ENCODE measurements around the gene TMEM87A. TPM values are rescaled to one million over a fixed set of nuclear protein-coding genes. Genes with fewer than 3 reads are reported as not detected.
"Not testable (repeated sequence)": the region's sequence is repeated elsewhere in the genome, so short reads cannot be mapped to it uniquely, and the experiment has no call there.

The TMEM87A gene
- total RNA-seq, 1 donor: 29.6 TPM

DNA sequence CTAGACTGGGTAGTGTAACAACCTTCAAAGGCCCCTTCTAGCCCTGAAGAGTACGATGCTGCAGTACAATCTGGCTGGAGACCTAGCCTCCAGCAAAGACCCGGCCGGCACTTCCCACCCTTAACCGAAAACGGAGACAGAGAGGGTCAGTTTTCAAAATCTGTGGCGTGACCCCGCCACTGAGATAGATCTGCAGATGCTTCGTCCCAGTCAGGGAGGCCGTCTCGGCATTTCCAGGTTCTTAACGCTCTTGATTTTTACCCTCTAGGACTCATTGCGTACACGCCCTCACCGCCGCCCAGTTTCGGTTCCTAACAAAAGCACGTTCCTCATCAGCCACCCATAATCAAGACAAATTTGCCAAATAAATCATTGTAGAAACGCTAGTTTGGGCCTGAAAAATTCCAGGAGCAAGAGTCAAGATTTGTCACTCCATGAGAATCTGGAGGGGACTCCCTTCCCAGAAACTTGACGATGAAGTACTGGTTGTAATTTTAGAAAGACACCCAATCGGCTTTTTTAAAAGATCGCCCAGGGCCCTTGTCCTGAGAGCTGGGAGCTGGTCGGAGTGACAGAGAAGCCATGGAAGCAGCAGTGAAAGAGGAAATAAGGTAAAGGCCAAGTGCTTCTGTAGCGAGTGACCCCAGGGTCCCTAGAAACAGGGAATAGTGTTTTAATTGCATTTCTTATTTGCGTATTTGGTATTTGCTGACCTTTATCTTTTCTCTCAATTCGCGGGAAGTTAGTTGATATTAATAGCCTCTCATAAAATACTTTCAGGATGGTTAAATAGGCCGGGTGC, 868 bp upstream of the TMEM87A start:
- peak in 2 of 3 donors; percentile 51 to 64 for DNase-seq (ENCODE audit: low read depth in 2 of 3, low spot score in 2 of 3)

- no peak for DNase-seq (ENCODE audit: low read depth in 2 of 3, low spot score in 2 of 3)
These were observed 2.2 kb downstream of the TMEM87A start for GRCh38 chr15:42270996-42271395.

DNA sequence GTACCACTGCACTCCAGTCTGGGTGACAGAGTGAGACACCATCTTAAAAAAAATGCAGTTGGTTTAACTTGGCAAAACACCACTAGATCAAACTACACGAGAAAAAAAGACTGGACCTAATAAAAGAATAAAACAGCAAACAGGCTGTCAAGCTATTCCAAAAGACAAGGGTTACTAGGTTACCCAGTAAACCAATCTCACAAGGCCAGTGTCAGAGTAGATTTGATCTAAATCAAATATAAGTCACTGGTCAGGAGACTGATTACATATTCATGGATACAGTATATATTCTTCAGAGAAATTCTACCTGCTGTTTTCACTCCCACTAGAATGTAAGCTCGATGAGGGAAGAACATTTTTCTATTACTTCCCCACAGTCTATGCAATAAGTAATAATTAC, 2.7 kb downstream of the TMEM87A start:
- DNase-seq (ENCODE audit: low read depth in 2 of 3, low spot score in 2 of 3): no peak

- DNase-seq (ENCODE audit: low read depth in 2 of 3, low spot score in 2 of 3): no peak
These were observed 5.9 kb downstream of the TMEM87A start for GRCh38 chr15:42267286-42267685.

DNA sequence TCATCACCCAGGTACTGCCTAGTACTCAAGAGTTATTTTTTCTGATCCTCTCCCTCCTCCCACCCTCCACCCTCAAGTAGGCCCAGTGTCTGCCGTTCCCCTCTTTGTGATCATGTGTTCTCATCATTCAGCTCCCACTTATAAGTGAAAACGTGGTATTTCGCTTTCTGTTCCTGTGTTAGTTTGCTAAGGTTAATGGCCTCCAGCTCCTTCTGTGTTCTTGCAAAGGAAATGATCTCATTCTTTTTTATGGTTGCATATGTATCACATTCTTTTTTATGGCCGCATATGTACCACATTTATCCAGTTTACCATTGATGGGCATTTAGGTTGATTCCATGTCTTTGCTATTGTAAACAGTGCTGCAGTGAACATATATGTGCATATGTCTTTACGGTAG, 8.4 kb downstream of the TMEM87A start:
- no peak for DNase-seq (ENCODE audit: low read depth in 2 of 3, low spot score in 2 of 3)

GRCh38 chr15:42253300-42253699, 19.9 kb downstream of the TMEM87A start:
- DNase-seq (ENCODE audit: low read depth in 2 of 3, low spot score in 2 of 3): no peak

DNA sequence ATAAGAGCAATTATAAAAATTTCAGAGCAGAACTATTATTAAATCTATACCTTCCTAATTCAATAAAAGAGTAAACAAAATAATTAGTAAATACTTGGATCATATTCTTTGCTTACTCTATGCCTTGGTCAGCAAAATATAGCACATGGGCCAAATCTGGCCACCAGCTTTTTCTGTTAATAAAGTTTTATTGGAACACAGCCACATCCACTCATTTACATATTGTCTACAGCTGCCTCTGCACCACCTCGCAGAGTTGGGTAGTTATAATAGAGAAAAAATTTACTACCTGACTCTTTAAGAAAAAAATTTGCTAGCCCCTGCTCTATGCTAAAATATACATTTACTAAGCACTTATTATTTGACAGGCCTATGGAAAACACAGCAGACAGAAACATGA, 32.4 kb downstream of the TMEM87A start:
- DNase-seq (ENCODE audit: low read depth in 2 of 3, low spot score in 2 of 3): no peak

DNA sequence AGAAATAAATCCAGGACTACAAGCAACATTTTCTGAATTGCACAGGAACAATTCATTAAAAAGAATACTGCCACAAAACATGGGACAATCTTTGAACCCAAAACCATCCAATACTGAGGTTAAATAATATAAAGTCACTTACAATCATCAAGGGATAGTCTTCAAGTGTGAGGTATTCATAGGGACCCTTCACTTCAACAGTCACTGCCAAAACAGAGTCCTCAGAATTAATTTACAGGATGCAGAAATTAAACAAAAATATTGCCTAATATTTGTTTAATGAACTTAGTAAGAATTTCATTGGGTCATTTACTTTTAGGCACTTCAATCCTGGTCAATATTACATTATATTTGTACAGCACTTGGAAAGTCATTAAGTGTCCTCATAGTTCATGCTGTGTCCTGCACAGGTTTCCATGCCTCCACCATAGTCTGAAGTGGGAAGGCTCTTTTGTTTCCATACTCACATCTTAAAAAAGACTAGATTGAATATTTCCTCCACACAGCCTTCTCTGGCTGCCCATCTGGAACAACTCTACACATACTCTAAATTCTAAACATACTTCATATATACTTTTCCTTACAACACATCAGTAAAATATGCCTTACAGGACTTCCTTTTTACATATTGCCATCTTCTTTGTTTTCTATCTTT, 33.6 kb downstream of the TMEM87A start:
- no peak for DNase-seq (ENCODE audit: low read depth in 2 of 3, low spot score in 2 of 3)

GRCh38 chr15:42233107-42233506, 40.1 kb downstream of the TMEM87A start:
- DNase-seq (ENCODE audit: low read depth in 2 of 3, low spot score in 2 of 3): no peak

DNA sequence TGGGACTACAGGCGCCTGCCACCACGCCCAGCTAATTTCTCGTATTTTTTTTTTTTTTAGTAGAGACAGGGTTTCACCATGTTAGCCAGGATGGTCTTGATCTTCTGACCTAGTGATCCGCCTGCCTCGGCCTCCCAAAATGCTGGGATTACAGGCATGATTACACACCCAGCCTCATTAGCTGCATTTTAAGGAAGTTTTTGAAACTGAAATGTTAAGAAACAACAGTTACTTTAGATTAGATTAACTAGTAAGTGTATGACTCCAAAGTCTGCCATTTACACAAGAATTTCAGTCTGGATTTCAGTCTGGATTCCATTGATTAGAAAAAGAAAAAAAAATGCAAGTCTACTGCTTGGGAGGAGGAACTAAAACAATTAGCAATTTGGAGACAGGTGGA, 40.6 kb downstream of the TMEM87A start:
- no peak for DNase-seq (ENCODE audit: low read depth in 2 of 3, low spot score in 2 of 3)

DNA sequence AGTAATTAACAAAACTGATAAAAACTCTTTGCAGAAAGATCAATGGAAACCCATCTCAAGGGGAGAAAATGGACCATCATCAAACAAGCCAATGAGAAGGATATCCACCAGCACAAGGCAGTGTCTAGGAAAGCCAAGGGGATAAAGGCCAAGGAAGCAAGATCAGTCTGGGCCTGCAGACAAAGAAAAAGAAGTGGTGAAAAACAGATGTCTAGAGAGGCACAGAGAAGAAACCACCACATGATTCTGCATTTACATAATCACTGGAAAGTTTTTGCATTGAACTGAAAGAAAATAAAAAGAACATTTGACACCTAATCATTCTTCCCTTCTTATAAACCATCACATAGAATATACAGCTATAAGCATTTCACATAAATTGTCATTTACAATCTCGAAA, 42.1 kb downstream of the TMEM87A start:
- no peak for DNase-seq (ENCODE audit: low read depth in 2 of 3, low spot score in 2 of 3)

DNA sequence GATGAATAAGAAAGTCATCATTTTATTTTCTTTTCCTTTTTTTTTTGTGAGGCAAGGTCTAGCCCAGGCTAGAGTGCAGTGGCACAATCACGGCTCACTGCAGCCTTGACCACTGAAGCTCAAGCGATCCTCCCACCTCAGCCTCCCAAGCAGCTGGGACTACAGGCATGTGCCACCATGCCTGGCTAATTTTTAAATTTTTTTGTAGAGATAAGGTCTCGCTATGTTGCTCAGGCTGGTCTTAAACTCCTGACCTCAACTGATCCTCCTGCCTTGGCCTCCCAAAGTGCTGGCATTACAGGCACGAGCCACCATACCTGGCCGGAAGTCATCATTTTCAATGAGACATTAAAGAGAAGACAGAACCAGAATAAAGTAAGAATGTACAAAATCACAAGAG, 44.3 kb downstream of the TMEM87A start:
- not testable (repeated sequence) for DNase-seq (ENCODE audit: low read depth in 2 of 3, low spot score in 2 of 3)

- DNase-seq (ENCODE audit: low read depth in 2 of 3, low spot score in 2 of 3): no peak
These were observed 45.2 kb downstream of the TMEM87A start for GRCh38 chr15:42228036-42228435.

DNA sequence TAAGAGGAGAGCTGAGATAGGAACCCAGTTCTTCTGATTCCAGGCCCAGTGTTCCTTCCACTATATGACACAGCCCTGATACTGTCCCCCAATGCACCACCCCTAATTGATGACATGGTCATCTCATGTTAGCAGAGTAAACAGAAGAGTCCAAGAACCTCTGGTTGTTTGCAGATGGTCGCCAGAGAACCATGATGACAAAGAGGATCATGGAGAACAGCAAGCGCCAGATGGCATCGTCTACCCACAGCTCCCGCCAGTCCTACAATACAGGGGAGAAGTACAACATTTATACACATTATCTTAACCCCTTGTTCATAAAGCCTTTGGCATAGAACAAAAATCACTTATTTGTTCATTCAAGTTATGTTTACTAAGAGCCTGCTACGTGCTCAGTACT, 46.6 kb downstream of the TMEM87A start:
- no peak for DNase-seq (ENCODE audit: low read depth in 2 of 3, low spot score in 2 of 3)

DNA sequence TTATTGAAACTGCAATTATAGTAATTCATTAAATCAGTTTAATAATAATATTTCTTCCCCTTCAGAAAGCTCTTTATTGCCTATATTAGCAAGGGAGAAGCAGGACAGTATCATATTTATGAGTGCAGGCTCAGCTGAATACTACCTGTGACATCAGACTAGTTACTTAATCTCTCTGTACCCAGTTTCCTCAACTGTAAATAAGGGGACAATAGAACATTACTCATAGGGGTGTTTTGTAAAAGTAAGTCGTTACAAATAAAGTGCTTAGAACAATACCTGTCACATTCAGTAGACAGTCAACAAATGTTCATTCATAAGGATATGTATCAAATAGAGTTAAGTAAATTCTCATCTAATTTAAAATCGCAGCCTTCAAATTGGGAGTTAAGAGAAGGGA, 53.0 kb downstream of the TMEM87A start:
- DNase-seq (ENCODE audit: low read depth in 2 of 3, low spot score in 2 of 3): no peak

DNA sequence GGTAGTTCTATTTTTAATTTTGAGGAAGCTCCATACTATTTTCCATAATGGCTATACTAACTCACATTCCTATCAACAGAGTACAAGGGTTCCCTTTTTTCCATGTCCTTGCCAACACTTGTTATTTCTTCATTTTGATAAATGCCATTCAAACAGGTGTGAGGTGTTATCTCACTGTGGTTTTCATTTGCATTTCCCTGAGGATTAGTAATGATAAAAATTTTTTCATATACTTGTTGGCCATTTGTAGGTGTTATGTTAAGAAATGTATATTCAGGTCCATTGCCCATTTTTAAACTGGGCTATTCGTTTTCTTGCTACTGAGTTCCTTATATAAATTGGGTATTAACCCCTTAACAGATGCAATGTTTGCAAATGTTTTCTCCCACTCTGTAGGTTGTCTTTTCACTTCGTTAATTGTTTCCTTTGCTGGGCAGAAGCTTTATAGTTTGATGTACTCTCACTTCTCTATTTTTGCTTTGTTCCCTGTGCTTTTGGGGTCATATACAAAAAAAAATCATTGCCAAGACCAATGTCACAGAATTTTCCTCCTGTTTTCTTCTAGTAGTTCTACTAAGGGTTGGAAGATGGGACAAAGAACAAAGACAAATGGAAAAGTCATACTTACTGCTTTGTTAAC, 54.2 kb downstream of the TMEM87A start:
- no peak for DNase-seq (ENCODE audit: low read depth in 2 of 3, low spot score in 2 of 3)

DNA sequence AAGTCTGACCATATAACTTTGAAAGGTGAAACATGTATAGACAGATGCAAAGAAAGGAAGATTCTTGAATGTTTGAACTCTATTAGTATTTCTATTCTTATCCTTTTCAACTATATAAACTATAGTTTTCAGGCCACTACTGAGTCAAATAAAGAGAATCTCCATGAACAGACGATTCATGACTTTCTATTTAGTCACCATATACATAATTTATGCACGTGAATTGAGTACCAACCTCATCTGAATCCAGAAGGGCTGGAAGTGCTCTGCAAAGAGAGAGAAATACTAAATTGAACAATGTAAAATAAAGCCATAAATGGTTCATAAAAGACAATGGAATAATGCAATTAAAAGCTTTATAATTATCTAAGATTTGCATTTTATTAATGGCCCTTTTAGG, 55.7 kb downstream of the TMEM87A start:
- DNase-seq (ENCODE audit: low read depth in 2 of 3, low spot score in 2 of 3): no peak

DNA sequence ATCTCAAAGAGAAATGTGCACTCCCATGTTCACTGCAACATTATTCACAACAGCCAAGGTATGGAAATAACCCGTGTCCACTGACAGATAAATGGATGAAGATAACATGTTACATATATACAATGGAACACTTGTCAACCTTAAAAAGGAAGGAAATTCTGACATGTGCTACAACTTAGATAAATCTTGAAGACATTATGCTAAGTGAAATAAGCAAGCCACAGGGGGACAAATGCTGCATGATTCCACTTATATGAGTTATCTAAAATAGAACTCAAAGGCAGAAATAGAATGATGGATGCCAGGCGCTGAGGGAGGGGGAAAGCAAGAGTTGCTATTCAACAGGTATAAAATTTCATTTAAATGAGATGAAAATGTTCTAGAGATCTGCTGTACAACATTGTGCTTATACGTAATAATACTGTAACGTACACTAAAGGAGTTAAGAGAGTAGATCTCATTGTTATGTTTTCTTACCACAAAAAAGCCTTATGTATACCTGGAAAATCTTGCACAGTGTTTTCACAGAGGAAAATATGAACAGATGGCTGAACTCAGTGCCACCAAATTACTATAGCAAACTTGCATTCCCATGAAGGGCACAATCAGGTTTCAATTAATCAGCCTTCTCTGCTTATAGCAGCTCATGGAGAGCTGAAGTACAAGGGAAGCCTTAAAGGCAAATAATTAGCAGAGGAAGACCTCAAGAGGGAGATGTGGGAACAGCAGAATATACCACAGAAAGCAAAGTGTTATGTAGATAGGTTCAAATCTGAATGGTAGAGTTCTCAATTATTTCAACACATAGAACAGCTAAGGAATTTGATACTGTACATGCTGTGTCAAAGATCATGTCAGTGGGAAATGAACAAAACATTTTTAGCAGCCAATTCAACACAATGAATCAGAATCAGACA, 57.1 kb downstream of the TMEM87A start:
- peak in 2 of 3 donors; percentile 26 to 63 for DNase-seq (ENCODE audit: low read depth in 2 of 3, low spot score in 2 of 3)

GRCh38 chr15:42214600-42214999, 58.6 kb downstream of the TMEM87A start:
- DNase-seq (ENCODE audit: low read depth in 2 of 3, low spot score in 2 of 3): no peak

DNA sequence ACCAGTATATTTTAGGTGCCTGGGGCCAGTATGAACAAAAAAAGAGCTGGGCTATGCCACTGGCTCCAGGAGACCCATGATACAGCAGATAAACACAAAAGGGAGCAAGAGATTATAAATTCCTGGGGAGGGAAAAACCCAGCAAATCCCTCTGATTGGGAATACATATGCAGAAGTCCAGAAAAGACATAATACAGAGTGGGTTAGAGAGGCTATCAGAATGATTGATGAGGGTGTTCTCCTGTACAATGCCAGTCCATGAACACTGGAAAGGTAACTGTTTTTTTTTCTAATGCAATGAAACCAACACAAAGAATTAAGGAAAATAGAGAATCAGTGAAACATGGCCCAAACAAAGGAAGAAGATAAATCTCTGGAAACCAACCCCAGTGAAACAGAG, 59.7 kb downstream of the TMEM87A start:
- DNase-seq (ENCODE audit: low read depth in 2 of 3, low spot score in 2 of 3): no peak

GRCh38 chr15:42210696-42211095, 62.5 kb downstream of the TMEM87A start:
- DNase-seq (ENCODE audit: low read depth in 2 of 3, low spot score in 2 of 3): no peak
